GM12874 (cell line): ENCODE measurements around the gene PDE4D.

Source experiments
- TF ChIP-seq, protein P1 (sequence below): IDR thresholded peaks from 2 replicates; pipeline ENCODE4 v1.5.1; 2011; ENCODE audit warnings: low read depth, mild to moderate bottlenecking, control low read depth, low read length, moderate library complexity; ENCODE audit not compliant: insufficient read depth

Gene PDE4D

GRCh38 chr5:59332236-59332973, 561.1 kb downstream of the PDE4D start:
- TF ChIP-seq, protein P1, sequence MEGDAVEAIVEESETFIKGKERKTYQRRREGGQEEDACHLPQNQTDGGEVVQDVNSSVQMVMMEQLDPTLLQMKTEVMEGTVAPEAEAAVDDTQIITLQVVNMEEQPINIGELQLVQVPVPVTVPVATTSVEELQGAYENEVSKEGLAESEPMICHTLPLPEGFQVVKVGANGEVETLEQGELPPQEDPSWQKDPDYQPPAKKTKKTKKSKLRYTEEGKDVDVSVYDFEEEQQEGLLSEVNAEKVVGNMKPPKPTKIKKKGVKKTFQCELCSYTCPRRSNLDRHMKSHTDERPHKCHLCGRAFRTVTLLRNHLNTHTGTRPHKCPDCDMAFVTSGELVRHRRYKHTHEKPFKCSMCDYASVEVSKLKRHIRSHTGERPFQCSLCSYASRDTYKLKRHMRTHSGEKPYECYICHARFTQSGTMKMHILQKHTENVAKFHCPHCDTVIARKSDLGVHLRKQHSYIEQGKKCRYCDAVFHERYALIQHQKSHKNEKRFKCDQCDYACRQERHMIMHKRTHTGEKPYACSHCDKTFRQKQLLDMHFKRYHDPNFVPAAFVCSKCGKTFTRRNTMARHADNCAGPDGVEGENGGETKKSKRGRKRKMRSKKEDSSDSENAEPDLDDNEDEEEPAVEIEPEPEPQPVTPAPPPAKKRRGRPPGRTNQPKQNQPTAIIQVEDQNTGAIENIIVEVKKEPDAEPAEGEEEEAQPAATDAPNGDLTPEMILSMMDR, result no peak

DNA sequence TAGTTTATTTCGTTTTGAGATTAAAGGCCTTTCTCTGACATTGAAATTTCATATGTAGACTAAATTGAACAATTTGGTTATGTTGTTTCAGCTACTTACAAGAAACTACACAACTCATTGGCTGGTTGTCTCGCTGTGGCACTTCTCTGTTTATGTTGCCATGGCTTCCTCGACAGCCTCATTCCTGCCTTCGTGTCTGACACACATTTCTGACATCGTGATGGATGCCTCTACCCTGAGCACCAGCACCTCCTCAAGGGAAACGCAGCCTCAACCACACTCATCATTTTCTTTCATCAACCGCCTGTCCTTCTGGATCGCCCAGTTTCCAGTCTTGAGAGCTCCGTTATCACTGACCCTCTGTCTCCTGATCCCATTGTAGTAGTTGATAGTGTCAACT, 562.8 kb downstream of the PDE4D start:
- TF ChIP-seq, protein P1, result no peak

GRCh38 chr5:59328709-59329296, 564.7 kb downstream of the PDE4D start:
- TF ChIP-seq, protein P1, result no peak

DNA sequence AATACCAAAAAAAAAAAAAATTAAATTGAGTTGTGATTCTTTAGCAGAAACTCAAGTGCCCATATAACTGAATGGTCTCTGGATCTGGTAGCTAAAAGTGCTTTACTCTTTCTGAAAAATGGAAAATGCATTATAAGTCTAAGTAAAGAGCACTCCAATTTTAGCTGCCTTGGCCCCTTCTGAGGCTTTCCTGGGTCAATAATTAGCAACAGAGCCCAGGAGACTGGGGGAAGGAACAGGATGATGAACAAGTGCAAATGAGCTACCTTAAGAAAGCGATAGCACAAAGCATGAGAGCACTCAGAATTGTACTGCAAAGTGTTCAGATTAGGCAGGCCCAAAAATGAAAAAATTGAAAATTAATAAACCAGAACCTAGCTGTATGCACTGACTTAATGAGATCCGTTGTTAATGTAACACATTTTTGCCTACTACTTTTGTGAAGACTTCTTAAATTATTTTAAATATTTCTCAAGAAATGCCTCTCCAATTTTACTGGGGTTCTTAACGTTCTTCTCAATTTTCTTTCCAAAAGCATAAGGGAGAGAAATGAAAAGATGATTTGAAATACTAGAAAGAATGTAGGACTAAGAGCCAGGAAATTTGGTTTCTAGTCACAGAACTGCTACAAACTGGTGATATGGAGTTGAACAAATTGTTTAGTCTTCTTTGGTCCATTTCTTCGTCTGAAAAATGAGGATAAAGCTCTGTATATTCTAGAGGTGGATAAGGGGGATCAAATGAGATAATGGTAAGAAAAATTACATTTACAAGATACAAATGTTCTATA, 566.1 kb downstream of the PDE4D start:
- TF ChIP-seq, protein P1, result no peak

DNA sequence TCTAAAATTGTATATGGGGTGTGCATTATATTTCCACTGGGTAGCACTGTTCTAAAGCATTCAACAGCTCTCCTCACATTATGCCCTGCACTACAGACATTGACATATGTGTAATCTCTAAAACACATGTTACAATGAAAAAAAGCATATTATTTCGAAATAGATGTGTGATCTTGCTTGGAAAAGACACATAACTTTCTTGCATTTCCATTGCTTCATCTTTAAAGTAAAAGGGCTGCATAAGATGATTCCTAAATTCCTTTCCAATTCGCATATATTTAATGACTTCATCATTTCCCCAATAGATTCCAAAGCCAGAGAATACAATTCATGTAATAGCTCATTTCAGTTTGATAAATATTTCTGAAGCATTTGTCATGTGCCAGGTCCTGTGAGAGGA, 566.9 kb downstream of the PDE4D start:
- TF ChIP-seq, protein P1, result no peak

DNA sequence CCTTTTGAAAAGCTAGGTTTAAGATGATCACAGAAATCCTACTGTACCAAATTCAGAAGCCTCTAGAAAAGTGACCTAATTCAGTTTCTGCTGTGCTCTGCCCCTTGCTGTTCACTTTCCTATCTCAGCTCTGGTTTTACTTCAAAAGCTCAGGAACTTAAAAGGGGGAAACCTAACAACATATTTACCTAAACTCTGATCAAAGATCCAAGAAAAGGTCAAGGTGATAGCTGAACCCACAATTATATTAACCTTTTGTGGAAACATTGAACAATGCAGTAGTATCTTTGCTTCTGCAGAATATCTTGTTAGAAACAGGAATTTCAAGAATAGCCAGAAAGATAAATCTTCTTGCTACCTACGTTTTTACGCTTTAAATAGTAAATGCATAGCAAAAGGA, 568.5 kb downstream of the PDE4D start:
- TF ChIP-seq, protein P1, result no peak

- TF ChIP-seq, protein P1, result no peak
These were observed 570.6 kb downstream of the PDE4D start for GRCh38 chr5:59322894-59323293.
